Sigmoid colon (tissue), 4 donors: Measurements from ENCODE around the gene ANAPC4.

Experiments
- EP300 ChIP-seq, 4 donors: sonication (generic); formaldehyde crosslinking; IDR thresholded peaks; one replicate each; pipeline ENCODE4 v1.6.1; 2017; ENCODE audit warnings: antibody characterized with exemption in 4 of 4
- TF ChIP-seq, protein P1 (sequence below), 4 experiments: fragments of 450-650 bp in 3 of 4; fragments of 200-600 bp in 1 of 4; IDR thresholded peaks; one replicate each; pipeline ENCODE4 v1.5.1; 2016 to 2019; ENCODE audit warnings: antibody characterized with exemption in 4 of 4, mild to moderate bottlenecking in 3 of 4, moderate library complexity in 2 of 4

DNA sequence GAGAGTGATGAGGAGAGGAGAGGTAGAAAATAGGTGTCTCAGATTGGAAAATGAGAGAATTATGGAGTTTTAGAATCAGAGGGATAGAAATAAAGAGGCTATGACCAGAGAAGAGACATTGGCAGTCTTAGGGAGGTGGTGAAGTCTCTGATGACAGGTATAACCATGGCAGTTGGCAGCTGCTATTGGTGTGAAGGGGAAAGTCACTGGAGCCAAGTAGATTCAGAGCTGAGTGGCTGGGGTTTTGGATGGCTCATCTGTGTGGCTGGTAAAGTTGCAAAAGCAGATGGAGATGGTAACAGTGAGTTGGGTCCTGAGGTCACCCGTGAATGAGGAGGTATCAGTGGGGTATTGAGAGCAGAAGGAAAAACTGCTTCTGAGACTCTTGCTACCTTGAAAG, 46.5 kb downstream of the ANAPC4 start:
- TF ChIP-seq, protein P1, sequence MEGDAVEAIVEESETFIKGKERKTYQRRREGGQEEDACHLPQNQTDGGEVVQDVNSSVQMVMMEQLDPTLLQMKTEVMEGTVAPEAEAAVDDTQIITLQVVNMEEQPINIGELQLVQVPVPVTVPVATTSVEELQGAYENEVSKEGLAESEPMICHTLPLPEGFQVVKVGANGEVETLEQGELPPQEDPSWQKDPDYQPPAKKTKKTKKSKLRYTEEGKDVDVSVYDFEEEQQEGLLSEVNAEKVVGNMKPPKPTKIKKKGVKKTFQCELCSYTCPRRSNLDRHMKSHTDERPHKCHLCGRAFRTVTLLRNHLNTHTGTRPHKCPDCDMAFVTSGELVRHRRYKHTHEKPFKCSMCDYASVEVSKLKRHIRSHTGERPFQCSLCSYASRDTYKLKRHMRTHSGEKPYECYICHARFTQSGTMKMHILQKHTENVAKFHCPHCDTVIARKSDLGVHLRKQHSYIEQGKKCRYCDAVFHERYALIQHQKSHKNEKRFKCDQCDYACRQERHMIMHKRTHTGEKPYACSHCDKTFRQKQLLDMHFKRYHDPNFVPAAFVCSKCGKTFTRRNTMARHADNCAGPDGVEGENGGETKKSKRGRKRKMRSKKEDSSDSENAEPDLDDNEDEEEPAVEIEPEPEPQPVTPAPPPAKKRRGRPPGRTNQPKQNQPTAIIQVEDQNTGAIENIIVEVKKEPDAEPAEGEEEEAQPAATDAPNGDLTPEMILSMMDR (IDR thresholded peaks at IDR 0.05): no peak
- TF ChIP-seq EP300 (IDR thresholded peaks at IDR 0.05): no peak
